ENCODE results near the gene FCGR1A.
"Not testable (repeated sequence)": the region's sequence is repeated elsewhere in the genome, so short reads cannot be mapped to it uniquely, and the experiment has no call there.

The FCGR1A gene

DNA sequence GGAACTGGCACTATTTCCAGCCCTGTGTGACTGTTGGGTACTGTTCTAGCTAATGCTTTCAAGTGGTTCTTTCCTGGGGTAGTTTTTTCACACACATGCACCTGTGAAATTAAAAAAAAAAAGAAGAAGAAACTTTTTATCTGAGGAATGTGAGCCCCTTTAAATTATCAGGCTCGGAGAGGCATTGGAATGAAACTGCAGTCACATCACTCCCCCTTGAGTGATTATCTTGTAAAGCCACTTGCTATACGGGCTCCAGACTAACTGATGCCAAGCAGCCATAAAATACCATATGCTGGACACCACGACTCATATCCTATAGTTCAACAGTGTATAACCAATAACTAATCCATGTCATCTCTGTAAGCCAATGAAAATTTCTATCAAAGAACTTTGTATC, 5.4 kb upstream of the FCGR1A start:
- not testable (repeated sequence) for DNase-seq (ENCODE audit: low read depth in 2 of 2)

DNA sequence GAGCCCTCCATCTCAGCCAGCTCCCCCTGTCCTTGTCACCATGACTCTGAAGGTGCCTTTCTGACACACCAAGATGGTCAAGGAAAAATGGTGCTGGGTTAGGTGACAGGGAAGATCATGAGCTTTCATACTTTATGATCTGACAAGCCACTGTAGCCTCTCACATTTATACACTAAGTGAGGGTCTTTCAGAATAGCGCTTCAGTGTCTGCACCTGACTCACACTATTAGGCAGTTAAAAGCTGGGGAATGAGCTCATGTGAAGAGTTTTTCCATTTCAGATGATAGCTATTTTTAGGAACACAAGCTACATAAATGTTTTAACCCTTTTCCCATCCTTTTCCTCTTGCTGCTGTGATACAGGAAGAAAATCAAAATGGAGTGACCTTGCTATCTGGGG, 4.2 kb upstream of the FCGR1A start:
- DNase-seq (ENCODE audit: low read depth in 2 of 2) = not testable (repeated sequence)

DNA sequence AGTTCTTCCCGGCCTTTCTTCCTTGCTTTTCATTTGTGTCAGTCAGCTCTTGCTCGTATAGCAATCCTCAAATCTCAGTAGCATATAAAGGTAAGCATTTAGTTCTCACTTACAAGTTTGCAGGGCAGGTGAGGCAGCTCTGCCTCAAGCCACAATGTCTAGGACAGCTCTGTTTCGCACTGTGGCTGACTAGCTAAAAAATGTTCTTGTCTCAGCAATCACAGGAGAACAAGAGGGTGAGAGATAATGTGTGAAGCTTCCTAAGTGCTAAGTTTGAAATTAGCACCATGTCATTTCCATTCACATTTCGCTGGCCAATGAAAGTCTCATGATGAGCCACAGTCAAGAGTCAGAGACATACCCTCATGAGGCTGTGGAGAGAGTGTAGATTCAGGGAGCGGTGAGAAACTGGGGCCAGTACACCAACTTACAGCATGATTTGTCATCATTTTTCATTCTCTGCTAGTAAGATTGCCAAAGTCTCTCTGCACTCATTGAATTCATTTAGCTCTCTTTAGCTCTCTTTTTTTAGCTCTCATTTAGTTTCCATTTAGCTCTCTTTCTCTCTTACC, 995 bp upstream of the FCGR1A start:
- peak in 1 of 2 donors; percentile 8 for DNase-seq (ENCODE audit: low read depth in 2 of 2)

DNA sequence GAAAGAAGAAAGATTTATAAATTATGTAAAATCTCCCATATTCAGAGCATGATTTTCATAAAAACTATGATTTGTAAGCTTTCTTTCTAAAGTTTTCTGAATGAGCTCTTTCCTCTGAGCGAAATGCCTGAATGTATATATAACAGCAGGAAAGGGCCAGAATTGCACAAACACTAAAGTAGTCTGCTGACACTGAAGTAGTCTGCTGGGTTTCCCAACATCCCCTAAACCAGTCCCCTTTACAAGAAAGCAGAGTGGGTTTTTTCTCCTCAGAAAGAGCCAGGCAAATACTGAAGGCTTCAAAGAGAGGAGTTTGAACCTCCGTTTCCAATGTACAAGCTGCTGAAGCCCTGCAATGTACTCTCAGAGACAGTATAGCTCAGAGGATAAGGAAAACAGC, 795 bp downstream of the FCGR1A start:
- DNase-seq (ENCODE audit: low read depth in 2 of 2) = not testable (repeated sequence)

DNA sequence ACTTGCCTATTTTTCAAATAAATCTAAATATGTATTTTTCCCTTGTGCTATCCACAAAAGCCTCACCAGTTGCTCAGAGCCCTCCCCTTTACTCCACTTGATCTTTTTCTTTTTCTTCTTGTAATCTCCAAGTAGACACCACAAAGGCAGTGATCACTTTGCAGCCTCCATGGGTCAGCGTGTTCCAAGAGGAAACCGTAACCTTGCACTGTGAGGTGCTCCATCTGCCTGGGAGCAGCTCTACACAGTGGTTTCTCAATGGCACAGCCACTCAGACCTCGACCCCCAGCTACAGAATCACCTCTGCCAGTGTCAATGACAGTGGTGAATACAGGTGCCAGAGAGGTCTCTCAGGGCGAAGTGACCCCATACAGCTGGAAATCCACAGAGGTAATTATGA, 1.4 kb downstream of the FCGR1A start:
- not testable (repeated sequence) for DNase-seq (ENCODE audit: low read depth in 2 of 2)

DNA sequence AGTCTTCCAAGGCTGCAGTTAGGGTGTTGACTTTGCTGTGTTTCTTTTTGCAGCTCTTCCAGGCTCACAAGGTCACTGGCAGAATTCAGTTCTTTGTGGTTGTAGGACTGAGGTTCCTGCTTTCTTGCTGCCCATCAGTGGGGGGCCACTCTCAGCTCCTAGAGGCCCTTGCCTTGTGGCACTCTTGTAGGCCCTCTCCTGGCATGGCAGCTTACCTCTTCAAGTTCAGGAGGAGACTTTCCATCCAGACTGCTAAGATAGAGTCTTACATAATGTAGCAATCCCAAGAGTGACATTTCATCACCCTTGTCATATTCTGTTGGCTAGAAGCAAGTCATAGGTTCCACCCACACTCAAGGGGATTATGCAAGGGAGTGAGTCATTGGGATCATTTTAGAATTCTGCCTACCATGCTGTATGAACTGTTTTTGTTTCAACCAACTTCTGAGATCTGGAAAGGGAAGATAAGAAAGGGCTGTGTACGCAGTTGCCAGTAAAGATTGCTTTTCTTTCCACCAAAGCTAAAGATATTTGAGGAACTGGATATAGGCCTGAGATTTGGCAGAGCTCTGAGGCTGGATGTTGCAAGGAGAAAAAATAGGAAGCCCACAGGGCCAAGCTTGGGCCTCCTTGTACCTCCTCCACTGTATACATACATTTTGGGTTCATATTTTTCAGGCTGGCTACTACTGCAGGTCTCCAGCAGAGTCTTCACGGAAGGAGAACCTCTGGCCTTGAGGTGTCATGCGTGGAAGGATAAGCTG, 5.4 kb downstream of the FCGR1A start:
- not testable (repeated sequence) for DNase-seq (ENCODE audit: low read depth in 2 of 2)

DNA sequence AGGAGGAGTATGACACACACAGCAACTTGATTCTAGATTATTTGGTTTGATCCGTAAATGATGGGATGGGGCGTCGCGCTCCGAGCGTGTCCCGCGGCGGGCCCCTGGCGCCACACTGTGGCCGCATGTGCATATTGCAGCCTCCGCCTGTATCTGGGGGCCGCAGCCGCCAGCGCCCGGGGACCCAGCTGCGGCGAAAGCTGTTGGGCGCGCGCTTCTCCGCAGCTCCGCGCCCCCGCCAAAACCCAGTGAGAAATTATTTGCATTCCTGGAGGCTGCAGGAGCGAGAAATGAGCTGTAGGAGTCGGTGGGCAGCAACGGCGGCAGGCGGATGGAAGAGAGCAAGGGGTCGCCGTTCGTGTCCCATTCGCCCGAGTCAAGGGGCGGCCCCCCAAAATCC, 10.0 kb downstream of the FCGR1A start:
- peak; percentile 23 to 38 for DNase-seq (ENCODE audit: low read depth in 2 of 2)

DNA sequence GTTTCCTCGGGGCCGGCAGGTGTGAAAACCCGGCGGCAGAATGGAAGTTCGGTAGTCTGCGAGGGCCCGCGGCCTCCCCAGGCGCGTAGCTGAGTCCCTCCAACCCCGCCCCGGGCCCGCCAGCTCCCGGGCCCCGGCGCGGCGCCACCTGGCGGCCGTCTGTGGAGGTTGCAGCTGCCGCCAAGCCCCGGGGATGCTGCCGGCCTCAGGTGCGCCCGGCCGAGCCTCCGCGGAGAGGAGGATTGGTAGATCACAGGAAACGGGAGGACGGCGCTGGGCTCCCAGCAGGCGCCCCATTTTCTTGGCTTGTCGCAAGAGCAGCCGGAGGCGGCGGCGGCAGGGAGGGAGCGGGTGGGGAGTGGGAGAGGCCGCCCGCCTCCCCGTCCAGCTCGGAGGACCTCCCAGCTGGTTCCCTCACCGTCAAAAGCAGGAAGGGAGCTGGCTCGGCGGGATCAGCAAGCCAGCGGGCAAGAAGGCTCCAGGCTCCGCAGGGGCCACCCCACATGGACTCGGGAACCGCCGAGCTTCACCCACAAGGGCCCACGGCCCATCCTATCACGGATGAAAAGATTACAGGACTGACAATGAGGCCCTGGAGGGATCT, 10.5 kb downstream of the FCGR1A start:
- DNase-seq (ENCODE audit: low read depth in 2 of 2) = peak; percentile 65 to 71

DNA sequence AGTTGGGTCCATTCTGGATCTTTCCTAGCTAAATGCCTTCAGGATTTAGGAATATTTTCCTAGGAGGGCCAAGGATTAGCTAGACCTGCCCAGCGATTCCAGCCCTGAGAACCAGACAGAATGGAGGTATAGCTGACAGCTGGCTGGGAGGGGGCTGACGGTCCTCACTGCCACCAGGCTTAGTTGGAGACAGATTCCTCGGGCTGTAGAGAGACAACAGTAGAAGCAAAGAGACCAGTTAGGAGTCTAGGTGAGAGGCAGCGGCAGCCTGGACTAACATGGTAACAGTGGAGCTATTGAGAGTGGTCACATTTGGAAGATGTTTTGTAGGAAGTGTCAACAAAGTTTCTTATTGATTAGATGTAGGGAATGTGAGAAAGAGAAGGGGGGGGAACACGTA, 11.4 kb downstream of the FCGR1A start:
- not testable (repeated sequence) for DNase-seq (ENCODE audit: low read depth in 2 of 2)

DNA sequence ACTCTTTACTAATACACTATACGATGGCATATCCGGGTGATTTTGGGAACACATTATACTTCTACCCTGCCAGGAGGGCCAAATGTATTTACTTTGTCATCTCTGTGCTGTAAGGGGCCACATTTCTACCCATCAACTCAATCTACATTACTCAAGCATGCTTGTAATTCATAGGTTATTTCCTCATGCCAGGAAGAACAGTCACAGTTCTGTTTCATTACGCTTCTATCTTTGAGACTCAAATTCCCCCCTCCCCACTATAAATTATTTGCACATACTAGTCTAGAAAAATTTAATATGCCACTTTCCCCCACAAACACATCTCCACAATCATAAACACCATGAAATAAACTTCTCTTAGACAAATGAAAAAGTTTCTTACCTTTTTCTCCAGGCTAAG, 19.1 kb downstream of the FCGR1A start:
- not testable (repeated sequence) for DNase-seq (ENCODE audit: low read depth in 2 of 2)

DNA sequence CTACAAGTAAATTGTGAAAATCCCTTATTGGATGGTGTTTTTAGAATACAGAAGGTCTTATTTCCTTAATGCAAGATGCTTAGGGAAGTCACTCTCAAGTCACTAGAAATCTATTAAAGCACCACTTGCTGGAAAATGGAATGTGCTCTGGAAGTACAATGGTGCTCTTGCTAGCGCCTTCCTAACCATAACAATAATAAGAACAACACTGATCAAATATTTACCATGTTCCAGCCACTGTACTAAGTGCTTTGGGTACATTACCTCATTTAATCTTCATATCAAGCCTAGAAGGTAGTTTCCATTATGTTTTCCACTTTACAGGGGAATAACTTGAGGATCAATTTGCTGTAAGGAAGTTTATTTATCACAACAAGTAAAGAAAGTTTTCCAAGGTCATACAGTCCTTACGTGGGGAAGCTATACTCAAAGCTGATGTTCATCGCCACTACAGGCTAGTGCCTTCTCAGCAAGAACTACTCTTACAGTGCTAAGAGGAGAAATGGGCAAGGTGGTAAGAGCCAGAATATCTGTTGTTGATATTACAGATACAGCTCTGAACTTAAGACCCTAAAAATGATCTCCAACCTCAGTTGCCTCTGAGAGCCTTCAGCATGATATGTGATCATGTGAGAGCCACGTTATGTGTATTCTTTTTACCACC, 22.1 kb downstream of the FCGR1A start:
- DNase-seq (ENCODE audit: low read depth in 2 of 2) = not testable (repeated sequence)

DNA sequence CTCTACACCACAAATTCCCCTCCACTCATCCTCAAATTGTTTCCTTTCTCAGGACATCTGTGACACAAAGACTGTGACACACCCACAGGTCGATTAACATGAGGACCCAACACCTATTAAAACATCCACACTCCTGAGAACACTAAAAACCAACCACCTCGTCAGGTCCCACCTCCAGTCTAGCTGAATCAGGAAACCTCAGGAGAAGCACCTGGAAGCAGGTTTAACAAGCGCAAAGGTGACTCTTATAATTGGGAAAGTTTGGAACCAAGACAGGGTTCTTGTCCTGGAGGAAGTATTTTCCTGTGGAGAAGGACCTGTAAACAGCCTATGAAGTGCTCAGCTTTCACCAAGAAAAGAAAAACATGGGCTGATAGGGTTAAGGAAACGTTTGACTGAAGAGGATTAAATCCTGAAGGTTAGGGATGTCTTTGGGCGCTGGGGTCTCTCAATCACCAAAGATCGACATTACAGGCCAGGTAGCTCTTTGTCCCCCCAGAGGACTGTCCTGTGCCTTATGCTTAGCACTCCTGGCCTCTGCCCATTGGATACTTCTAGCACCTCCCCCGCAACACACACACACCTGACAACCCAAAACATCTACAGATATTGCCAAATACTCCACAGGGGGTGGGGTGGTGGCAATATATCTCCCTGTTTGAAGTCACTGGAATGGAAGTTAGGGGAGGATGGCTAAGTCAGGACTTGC, 28.4 kb downstream of the FCGR1A start:
- peak in 1 of 2 donors; percentile 7 for DNase-seq (ENCODE audit: low read depth in 2 of 2)

DNA sequence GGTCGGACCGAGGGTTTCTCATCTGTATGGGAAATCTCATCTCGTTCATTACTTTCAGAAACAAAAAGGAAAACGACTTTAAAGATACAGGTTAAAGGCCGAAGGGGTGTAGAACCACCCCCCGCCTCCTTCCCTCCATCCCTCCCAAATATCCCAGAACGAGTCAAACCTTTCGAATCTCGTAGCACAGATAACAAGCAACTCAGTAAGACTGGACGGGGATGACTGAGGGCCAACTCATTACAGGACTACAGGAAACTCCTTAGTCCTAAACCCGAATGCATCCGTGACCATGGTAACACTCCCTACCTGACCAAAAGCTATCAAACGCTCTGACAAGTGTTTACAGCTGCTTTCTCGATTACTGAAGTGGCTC, 29.0 kb downstream of the FCGR1A start:
- peak in 1 of 2 donors; percentile 38 for DNase-seq (ENCODE audit: low read depth in 2 of 2)

DNA sequence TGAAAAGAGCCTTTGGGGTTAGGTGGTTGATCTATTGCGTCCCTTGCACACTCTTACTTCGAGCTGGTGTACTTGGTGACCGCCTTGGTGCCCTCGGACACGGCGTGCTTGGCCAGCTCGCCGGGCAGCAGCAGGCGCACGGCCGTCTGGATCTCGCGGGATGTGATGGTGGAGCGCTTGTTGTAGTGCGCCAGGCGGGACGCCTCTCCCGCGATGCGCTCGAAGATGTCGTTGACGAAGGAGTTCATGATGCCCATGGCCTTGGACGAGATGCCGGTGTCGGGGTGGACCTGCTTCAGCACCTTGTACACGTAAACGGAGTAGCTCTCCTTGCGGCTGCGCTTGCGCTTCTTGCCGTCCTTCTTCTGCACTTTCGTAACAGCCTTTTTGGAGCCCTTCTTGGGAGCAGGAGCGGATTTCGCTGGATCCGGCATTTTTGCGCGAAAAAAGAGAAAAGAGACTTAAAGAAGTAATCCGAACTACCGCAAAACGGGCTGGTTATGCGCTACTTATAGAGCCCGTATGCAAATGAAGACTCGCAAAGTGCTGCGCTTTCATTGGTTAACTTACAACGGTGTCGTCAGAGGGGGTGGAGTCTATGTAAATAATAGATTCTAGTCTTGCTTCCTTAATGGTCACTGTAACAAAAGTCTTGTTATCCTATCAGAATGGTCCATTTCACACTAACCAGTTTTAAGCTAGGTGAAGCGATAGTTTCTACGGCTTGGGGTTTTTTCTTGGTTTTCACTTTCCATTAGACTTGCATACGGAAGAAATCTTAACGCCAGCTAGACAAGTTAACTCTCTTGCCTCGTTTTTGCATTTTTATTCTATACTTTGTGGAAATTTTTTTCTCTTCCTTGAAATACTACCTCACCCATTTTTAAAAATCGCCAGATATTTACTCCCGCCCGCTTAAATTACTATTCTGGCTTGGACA, 29.7 kb downstream of the FCGR1A start:
- DNase-seq (ENCODE audit: low read depth in 2 of 2) = peak; percentile 62 to 72

DNA sequence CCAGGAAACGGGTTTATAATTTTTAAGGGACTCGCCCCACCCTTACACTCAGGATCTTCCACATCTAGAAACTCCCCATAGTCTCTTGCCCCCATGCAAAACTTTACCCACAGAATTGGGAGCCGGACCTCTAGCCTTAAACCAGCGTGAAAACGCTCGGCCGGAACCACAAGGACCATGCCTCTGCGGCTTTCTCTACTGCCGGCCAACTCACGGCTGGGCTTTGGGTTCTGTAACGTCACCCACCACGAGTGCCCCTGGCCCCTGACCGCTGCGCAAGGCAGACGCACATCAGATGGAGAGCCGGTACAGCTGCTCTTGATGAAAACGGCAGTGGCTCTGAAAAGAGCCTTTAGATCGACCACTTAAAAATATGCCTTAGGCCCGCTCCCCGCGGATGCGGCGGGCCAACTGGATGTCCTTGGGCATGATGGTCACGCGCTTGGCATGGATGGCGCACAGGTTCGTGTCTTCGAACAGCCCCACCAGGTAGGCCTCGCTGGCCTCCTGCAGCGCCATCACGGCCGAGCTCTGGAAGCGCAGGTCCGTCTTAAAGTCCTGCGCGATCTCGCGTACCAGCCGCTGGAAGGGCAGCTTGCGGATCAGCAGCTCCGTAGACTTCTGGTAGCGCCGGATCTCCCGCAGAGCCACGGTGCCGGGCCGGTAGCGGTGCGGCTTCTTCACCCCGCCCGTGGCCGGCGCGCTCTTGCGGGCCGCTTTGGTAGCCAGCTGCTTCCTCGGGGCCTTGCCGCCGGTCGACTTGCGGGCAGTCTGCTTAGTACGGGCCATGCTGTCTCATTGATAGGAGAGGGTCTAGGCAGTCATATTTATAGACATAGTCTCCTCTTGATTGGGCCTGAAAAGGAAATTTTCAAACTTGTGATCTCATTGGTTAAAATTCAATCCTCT, 30.7 kb downstream of the FCGR1A start:
- peak; percentile 20 to 46 for DNase-seq (ENCODE audit: low read depth in 2 of 2)

DNA sequence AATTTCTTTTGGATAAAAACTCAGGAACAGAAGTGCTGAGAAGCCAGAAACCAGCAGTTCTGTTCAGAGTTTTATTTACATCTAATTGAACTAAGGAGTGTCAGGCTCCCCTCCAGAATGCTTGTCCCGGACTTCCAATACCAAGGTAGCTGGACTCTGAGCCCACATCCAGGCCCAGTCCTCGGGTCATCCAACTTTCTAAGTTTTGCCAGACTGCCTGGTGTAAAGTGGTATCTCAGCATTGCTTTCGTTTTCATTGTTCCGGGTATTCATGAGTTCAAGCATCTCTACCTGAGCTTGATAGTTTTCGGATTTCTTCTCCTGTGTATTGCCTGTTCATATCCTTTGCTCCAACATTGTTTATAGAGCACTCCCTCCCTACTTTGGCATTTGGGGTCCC, 37.9 kb downstream of the FCGR1A start:
- DNase-seq (ENCODE audit: low read depth in 2 of 2) = not testable (repeated sequence)

DNA sequence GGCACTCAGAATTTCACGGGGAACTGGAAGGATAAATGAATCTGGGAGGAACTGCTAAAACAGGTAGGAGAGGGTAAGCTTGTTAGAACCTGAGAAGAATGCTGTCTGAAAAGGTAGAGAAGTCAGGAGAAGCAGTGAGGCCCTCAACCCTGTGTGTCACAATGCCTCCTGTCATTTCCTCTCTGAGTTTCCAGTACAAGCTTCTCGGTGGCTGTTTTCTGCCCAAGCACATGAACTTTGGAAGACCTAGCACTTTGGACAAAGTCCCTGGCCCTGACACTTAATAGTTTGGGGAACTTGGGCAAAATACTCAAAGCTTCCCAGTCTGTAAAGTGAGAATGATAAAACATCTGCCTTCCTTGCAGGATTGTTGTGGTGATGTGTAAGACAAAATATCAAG, 44.1 kb downstream of the FCGR1A start:
- DNase-seq (ENCODE audit: low read depth in 2 of 2) = not testable (repeated sequence)

DNA sequence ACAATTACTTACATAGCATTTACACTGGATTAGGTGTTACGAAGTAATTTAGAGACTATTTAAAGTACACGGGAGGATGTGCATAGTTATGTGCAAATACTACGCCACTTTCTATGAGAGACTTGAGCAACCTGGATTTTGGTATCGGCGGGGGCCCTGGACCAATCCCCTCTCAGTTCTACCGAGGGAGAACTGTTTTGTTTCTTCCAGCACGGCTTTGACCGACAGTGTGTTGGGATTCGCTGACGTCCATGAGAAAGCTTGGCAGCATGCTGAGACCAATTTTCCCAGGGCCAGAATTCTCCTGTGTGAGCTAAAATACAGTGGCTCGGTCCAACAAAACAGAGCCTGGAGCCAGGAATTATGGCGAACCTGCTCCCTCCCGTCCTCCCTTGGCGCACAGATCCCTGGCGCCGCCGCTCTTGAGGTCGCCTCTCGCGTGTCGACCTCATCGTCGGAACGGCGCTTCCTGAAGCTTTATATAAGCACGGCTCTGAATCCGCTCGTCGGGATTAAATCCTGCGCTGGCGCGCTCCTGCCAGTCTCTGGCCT, 49.3 kb downstream of the FCGR1A start:
- not testable (repeated sequence) for DNase-seq (ENCODE audit: low read depth in 2 of 2)

All from stimulated activated CD4-positive, alpha-beta T cell treated with anti-CD3 and anti-CD28 coated beads, Interleukin-15, amount 100 ng/mL, for 48 hours (primary cell).